ENCODE measurements around the gene GBF1. TPM values are rescaled to one million over a fixed set of nuclear protein-coding genes. Genes with fewer than 3 reads are reported as not detected.

Gene GBF1
- total RNA-seq, 1 donor: 38.0 TPM

DNA sequence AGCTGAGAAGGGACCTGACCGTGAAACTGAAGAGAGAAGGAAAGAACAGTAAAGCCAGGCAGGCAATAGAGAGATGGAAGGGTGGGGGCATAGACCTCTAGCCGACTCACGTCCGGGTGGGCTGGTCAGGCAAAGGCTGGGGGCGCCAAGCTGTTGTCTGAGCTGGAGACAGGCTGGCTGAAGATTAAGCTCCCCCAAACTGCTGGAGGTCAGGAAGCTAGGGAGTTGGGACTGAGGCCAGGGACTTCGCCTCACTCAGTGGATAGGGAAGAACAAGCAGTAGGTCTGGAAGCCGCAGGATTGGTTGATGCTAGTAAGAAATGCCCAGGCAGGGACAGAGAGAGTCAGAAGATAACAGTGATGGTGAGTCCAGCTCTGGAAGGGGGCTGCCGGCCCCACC is 9.3 kb upstream of the GBF1 start:
- no peak overlapping the region for H2AFZ ChIP-seq (ENCODE audit: low read length)
- no peaks in the 10 kb centered on the region for H3K36me3 ChIP-seq (ENCODE audit: insufficient read depth, low read length)
- H3K4me2 ChIP-seq (ENCODE audit: insufficient read depth, low read length): no peak overlapping the region
- no peaks in the 10 kb centered on the region for H4K20me1 ChIP-seq (ENCODE audit: insufficient read depth, low read length)
- H3K79me2 ChIP-seq (ENCODE audit: insufficient read depth, low read length): no peaks in the 10 kb centered on the region
- no peak for DNase-seq (ENCODE audit: insufficient read length, low spot score, missing footprints)
- no peak overlapping the region for H3K4me3 ChIP-seq (ENCODE audit: insufficient read depth, low read length)
- H3K9me3 ChIP-seq (ENCODE audit: low read depth, low read length): no peaks in the 10 kb centered on the region
- TF ChIP-seq CTCF (IDR thresholded peaks at IDR 0.05; ENCODE audit: extremely low read depth, low read depth, low read length): no peak
- no peak overlapping the region for H3K27ac ChIP-seq (ENCODE audit: low read depth, low read length)
- peaks cover 7% of the 10 kb centered on the region for H3K27me3 ChIP-seq (ENCODE audit: insufficient read depth, low read length)
- peaks cover 6% of the 10 kb centered on the region for H3K4me1 ChIP-seq (ENCODE audit: insufficient read depth, low read length)

DNA sequence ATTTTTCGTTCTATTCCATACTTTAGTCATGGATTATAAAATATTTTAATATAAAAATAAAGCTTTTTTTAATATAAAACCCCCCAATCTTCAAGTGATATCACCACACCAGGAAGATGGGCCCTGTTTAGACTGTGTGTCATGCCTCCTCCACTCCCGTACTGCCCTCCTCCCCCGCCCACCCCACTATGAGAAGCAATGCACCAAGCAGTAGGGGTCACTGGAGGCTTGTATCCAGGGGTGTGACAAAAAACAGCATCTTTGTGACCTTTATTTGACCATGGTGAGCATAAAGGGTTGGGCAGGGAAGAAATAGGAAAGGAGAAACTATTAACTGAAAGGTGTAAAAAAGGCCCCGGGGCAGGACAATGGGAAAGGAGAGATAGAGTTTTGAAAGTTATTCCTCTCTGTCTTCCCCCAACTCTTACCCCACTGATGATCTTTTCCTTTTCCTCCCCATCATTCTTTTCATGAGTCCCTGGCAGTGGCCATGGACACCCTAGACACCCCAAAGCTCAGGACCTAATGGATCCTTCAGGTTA is 7.5 kb upstream of the GBF1 start:
- no peak overlapping the region for H3K4me2 ChIP-seq (ENCODE audit: insufficient read depth, low read length)
- H3K27me3 ChIP-seq (ENCODE audit: insufficient read depth, low read length): peaks cover 7% of the 10 kb centered on the region
- no peaks in the 10 kb centered on the region for H3K79me2 ChIP-seq (ENCODE audit: insufficient read depth, low read length)
- H3K36me3 ChIP-seq (ENCODE audit: insufficient read depth, low read length): no peaks in the 10 kb centered on the region
- H4K20me1 ChIP-seq (ENCODE audit: insufficient read depth, low read length): no peaks in the 10 kb centered on the region
- no peak overlapping the region for H3K27ac ChIP-seq (ENCODE audit: low read depth, low read length)
- TF ChIP-seq CTCF (IDR thresholded peaks at IDR 0.05; ENCODE audit: extremely low read depth, low read depth, low read length): no peak
- DNase-seq (ENCODE audit: insufficient read length, low spot score, missing footprints): peak; percentile 57
- peaks cover 16% of the 10 kb centered on the region for H3K4me1 ChIP-seq (ENCODE audit: insufficient read depth, low read length)
- no peaks in the 10 kb centered on the region for H3K9me3 ChIP-seq (ENCODE audit: low read depth, low read length)
- H3K4me3 ChIP-seq (ENCODE audit: insufficient read depth, low read length): no peak overlapping the region
- H2AFZ ChIP-seq (ENCODE audit: low read length): no peak overlapping the region

DNA sequence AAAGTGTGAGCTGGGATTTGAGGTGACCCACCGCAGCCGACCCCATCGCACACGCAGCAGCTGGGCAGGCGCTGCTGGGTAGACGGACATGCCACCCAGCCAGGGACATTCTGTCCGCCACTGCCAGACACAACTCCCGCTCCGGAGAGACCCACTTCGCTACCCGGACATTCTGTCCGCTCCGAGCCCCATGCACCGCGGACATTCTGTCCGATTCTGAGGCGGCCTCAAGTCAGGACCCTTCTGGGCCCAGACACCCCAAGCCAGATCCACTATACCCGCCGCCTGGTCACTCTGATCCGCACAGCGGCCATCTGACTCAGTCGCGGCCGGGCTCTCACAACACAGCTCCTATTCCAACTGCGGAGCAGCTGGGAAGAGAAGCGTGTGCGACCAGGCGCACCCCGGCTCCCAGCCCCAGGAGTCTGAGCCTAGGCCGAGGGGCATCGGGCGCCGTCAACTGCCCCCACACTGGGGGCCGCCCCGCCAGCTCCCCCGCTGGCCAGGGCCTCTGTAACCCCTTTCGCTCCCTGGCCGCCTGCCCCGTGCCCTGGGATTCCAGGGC is 4.8 kb upstream of the GBF1 start:
- Histone ChIP-seq H2AFZ (ENCODE audit: low read length) (peak overlapping the region; percentile 63), H3K36me3 (ENCODE audit: insufficient read depth, low read length) (no peaks in the 10 kb centered on the region), H3K4me2 (ENCODE audit: insufficient read depth, low read length) (peak overlapping the region; percentile 95), H4K20me1 (ENCODE audit: insufficient read depth, low read length) (no peaks in the 10 kb centered on the region), H3K9me3 (ENCODE audit: low read depth, low read length) (no peaks in the 10 kb centered on the region), H3K4me1 (ENCODE audit: insufficient read depth, low read length) (peaks cover 29% of the 10 kb centered on the region), H3K79me2 (ENCODE audit: insufficient read depth, low read length) (peaks cover 2% of the 10 kb centered on the region), H3K27ac (ENCODE audit: low read depth, low read length) (no peak overlapping the region), H3K4me3 (ENCODE audit: insufficient read depth, low read length) (peak overlapping the region; percentile 82), H3K27me3 (ENCODE audit: insufficient read depth, low read length) (peaks cover 7% of the 10 kb centered on the region)
- TF ChIP-seq CTCF (IDR thresholded peaks at IDR 0.05; ENCODE audit: extremely low read depth, low read depth, low read length): no peak
- DNase-seq (ENCODE audit: insufficient read length, low spot score, missing footprints): peak; percentile 72

DNA sequence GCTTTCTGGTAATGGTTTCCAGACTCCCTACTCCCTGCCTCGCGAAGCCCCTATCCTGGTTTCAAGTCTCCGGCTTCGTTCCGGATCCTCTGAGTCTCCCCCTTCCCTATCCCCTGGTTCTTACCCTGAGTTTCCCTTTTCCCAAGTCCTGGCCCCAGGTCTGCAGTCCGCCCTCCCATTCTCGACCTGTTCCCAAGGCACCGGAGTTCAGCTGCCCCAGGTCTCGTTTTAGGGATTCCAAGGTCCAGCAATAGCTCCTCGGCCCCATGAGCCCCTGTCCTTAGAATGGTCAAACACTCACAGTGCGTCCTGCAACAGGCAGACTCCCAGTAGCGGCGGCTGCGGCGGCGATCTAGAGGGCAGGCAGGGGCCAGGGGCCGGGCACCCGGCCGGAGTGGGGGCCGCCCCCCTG is 4.3 kb upstream of the GBF1 start:
- peaks cover 7% of the 10 kb centered on the region for H3K27me3 ChIP-seq (ENCODE audit: insufficient read depth, low read length)
- H3K4me1 ChIP-seq (ENCODE audit: insufficient read depth, low read length): peaks cover 27% of the 10 kb centered on the region
- H3K4me3 ChIP-seq (ENCODE audit: insufficient read depth, low read length): peak overlapping the region; percentile 82
- peaks cover 4% of the 10 kb centered on the region for H4K20me1 ChIP-seq (ENCODE audit: insufficient read depth, low read length)
- no peak overlapping the region for H3K27ac ChIP-seq (ENCODE audit: low read depth, low read length)
- peaks cover 7% of the 10 kb centered on the region for H3K79me2 ChIP-seq (ENCODE audit: insufficient read depth, low read length)
- peak overlapping the region; percentile 95 for H3K4me2 ChIP-seq (ENCODE audit: insufficient read depth, low read length)
- H3K36me3 ChIP-seq (ENCODE audit: insufficient read depth, low read length): no peaks in the 10 kb centered on the region
- peak overlapping the region; percentile 63 for H2AFZ ChIP-seq (ENCODE audit: low read length)
- H3K9me3 ChIP-seq (ENCODE audit: low read depth, low read length): no peaks in the 10 kb centered on the region
- DNase-seq (ENCODE audit: insufficient read length, low spot score, missing footprints): peak; percentile 91
- TF ChIP-seq CTCF (IDR thresholded peaks at IDR 0.05; ENCODE audit: extremely low read depth, low read depth, low read length): no peak

Data from osteoblast (primary cell).